Ovary (tissue), 3 donors: Measurements from ENCODE around the gene CAPN9.

Source experiments
- CTCF ChIP-seq, 3 donors: fragments of 450-650 bp in 2 of 3; fragments of 200-600 bp in 1 of 3; IDR thresholded peaks; one replicate each; pipeline versions ENCODE4 v1.5.1 to v1.8.0; 2016 to 2022; ENCODE audit warnings: antibody characterized with exemption in 3 of 3, mild to moderate bottlenecking in 1 of 3
- EP300 ChIP-seq: sonication (generic); formaldehyde crosslinking; IDR thresholded peaks from one replicate; pipeline ENCODE4 v1.6.1; 2017; ENCODE audit warnings: antibody characterized with exemption
- POLR2A ChIP-seq: fragments of 450-650 bp; IDR thresholded peaks from one replicate; pipeline ENCODE4 v1.6.1; 2017; ENCODE audit warnings: antibody characterized with exemption, mild to moderate bottlenecking, moderate library complexity
- donor health status: DM: no; HTN: no; CAD: no.

- TF ChIP-seq EP300 (no peak), CTCF (IDR thresholded peaks at IDR 0.05) (no peak), POLR2A (no peak)
Measured at GRCh38 chr1:230713915-230714764, 33.0 kb upstream of the CAPN9 start, which contains the start of gene AGT.
